Fibroblast of mammary gland (primary cell): ENCODE results near the gene SPATA25.

ENCODE experiments used
- DNase-seq: peaks from one replicate; pipeline ENCODE4 v3.0.0-alpha.2; 2010; ENCODE audit warnings: low read depth
- H3K4me3 ChIP-seq: 2 replicates; pipeline ENCODE4 v1.5.1; 2011; ENCODE audit warnings: low read depth, mild to moderate bottlenecking, low read length, moderate library complexity; ENCODE audit not compliant: control insufficient read depth
- TF ChIP-seq, protein P1 (sequence below): conservative IDR thresholded peaks from 2 replicates; pipeline ENCODE4 v1.5.1; 2011; ENCODE audit warnings: low read depth, low read length, inconsistent platforms; ENCODE audit not compliant: control insufficient read depth, insufficient read depth

SPATA25 gene

DNA sequence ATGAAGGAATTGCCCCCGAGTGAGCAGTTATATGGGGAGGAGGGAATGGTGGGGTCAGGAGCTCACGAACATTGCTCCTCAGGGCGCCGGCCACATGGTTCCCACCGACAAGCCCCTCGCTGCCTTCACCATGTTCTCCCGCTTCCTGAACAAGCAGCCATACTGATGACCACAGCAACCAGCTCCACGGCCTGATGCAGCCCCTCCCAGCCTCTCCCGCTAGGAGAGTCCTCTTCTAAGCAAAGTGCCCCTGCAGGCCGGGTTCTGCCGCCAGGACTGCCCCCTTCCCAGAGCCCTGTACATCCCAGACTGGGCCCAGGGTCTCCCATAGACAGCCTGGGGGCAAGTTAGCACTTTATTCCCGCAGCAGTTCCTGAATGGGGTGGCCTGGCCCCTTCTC lies 10.9 kb upstream of the SPATA25 start:
- TF ChIP-seq, protein P1, sequence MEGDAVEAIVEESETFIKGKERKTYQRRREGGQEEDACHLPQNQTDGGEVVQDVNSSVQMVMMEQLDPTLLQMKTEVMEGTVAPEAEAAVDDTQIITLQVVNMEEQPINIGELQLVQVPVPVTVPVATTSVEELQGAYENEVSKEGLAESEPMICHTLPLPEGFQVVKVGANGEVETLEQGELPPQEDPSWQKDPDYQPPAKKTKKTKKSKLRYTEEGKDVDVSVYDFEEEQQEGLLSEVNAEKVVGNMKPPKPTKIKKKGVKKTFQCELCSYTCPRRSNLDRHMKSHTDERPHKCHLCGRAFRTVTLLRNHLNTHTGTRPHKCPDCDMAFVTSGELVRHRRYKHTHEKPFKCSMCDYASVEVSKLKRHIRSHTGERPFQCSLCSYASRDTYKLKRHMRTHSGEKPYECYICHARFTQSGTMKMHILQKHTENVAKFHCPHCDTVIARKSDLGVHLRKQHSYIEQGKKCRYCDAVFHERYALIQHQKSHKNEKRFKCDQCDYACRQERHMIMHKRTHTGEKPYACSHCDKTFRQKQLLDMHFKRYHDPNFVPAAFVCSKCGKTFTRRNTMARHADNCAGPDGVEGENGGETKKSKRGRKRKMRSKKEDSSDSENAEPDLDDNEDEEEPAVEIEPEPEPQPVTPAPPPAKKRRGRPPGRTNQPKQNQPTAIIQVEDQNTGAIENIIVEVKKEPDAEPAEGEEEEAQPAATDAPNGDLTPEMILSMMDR, result no peak
- no peak overlapping the region for H3K4me3 ChIP-seq
- DNase-seq, result no peak

DNA sequence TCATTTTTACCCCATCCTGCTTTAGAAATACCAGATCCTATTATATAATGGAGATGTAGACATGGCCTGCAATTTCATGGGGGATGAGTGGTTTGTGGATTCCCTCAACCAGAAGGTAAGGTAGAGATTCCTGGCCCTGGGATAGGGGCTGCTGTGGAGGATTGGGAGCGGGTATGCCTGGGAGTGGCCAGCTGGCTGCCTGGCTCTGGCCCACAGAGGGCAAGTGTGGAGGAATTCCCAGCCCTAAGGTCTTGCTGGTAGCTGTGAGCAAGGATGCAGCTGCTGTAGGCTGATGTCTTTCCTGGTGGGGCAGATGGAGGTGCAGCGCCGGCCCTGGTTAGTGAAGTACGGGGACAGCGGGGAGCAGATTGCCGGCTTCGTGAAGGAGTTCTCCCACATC lies 10.3 kb upstream of the SPATA25 start:
- TF ChIP-seq, protein P1, result no peak
- no peak overlapping the region for H3K4me3 ChIP-seq
- DNase-seq, result no peak

DNA sequence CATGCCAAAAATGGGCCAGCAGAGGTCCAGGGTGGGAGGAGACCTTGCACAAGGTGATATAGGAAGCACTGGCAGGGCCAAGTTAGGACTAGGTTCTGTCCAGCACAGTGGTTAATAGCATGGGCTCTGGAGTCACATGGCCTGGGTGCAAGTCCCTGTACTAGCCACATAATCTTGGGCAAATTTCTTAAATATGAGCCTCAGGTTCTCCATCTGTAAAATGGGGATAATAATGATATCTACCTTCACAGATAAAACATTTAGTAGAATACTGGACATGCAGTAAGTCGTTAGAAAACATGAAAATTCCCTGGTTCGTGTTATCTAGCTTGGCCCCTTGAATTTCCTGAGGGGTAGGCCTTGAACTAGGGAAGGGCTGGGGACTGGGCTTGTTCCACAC lies 9.9 kb upstream of the SPATA25 start:
- H3K4me3 ChIP-seq, result no peak overlapping the region
- DNase-seq, result no peak
- TF ChIP-seq, protein P1, result no peak

DNA sequence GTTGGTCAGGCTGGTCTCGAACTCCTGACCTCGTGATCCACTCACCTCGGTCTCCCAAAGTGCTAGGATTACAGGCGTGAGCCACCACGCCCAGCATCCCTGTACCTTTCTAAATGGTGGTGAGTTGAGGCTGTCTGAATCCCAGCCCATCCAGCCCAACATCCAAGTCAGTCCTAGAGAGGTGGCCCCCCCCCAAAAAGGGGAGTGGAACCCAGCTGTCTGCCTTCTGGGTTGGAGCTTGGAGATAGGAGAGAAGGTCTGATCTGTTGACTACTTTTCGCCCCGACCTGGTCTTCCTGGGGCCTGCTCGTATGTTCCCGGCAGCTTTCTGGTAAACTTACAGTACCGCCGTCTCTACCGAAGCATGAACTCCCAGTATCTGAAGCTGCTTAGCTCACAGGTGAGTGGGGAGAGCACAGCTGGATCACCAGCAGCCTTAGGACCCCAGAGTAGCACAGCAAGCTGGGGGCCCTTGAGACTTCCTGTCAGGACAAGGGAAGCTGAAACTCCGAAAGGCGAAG lies 9.3 kb upstream of the SPATA25 start:
- DNase-seq, result no peak
- TF ChIP-seq, protein P1, result no peak
- no peak overlapping the region for H3K4me3 ChIP-seq

DNA sequence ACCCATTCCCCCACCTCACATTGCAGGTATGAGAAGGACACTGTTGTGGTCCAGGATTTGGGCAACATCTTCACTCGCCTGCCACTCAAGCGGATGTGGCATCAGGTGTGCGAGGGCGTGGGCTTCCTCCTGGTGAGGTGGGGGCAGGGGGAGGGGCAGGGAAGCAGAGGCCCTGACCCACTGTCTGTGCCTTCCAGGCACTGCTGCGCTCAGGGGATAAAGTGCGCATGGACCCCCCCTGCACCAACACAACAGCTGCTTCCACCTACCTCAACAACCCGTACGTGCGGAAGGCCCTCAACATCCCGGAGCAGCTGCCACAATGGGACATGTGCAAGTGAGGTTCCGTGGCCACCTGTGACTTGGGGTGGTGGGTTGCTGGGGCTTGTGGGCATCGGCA lies 7.4 kb upstream of the SPATA25 start:
- TF ChIP-seq, protein P1, result no peak
- no peak overlapping the region for H3K4me3 ChIP-seq
- no peak for DNase-seq

DNA sequence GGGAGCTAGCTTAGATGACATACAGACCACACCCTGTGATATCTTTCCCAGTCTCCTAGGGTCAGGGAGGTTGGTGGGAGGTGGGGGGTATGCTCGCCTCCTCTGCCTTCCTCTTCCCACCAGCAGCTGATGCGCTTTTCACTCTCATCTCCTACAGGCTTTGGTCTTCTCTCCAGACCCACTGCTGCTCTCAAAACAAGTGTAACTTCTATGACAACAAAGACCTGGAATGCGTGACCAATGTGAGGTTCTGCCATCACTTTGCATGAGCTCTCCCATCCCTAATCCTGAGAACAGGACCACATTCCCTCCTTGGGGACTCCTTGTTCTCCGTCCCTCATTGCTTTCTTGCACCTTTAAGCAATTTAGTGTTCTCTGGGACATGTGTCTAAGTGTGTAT lies 6.4 kb upstream of the SPATA25 start:
- no peak overlapping the region for H3K4me3 ChIP-seq
- DNase-seq, result no peak
- TF ChIP-seq, protein P1, result no peak

DNA sequence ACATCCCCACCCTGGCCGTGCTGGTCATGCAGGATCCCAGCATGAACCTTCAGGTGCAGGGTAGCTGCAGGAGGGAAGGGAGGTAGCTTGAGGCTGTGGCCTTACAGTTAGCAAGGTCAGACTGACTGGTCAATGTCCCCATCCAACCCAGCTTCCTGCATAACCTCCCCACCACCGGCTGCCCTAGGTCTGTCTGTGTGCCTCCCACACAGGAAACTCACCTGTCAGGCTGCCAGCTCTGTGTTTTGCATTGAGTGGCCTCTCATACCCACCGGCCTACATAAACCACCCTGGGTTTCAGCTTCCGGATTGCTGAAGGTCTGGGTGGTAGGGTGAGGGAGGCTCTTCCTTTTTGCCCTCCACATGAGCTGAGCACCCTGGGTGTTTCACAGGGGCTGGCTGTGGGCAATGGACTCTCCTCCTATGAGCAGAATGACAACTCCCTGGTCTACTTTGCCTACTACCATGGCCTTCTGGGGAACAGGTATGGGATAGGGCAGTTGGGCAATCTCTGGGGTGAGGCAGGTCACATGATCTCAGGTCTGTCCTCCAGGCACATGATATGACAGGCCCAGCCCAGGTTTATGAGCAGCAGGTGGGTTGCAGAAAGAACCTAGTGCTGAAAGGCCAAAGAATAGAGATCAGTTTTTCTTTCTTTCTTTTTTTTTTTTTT lies 5.5 kb upstream of the SPATA25 start:
- TF ChIP-seq, protein P1, result no peak
- DNase-seq, result no peak
- no peak overlapping the region for H3K4me3 ChIP-seq
